Vagina (tissue), 2 donors: Measurements from ENCODE around the gene PRKCE. TPM values are rescaled to one million over a fixed set of nuclear protein-coding genes. Genes with fewer than 3 reads are reported as not detected.

ENCODE experiments used
- DNase-seq, 2 donors: peaks; one replicate each; pipeline ENCODE4 v3.0.0-alpha.2; 2017; ENCODE audit errors: extremely low spot score in 2 of 2
- H3K27ac ChIP-seq: fragments of 200-600 bp; sonication (generic); one replicate; pipeline ENCODE4 v1.5.1; 2019
- H3K27me3 ChIP-seq: fragments of 200-600 bp; sonication (generic); one replicate; pipeline ENCODE4 v1.5.1; 2019
- H3K36me3 ChIP-seq, 2 donors: fragments of 200-600 bp; sonication (generic); one replicate each; pipeline ENCODE4 v1.5.1; 2017 to 2019
- H3K4me1 ChIP-seq: fragments of 200-600 bp; sonication (generic); one replicate; pipeline ENCODE4 v1.5.1; 2019
- H3K4me3 ChIP-seq, 2 donors: fragments of 200-600 bp; sonication (generic); 1 replicate in 1 of 2; 2 replicates in 1 of 2; pipeline ENCODE4 v1.5.1; 2016 to 2019
- H3K9me3 ChIP-seq: fragments of 200-600 bp; sonication (generic); one replicate; pipeline ENCODE4 v1.5.1; 2019
- CTCF ChIP-seq, 3 experiments: fragments of 450-650 bp in 2 of 3; fragments of 200-600 bp in 1 of 3; sonication (generic) in 1 of 3; IDR thresholded peaks; one replicate each; pipeline ENCODE4 v1.5.1; 2017 to 2019; ENCODE audit warnings: antibody characterized with exemption in 3 of 3, mild to moderate bottlenecking in 2 of 3, moderate library complexity in 2 of 3
- POLR2A ChIP-seq, 2 donors: fragments of 450-650 bp; IDR thresholded peaks; one replicate each; pipeline ENCODE4 v1.6.1; 2017; ENCODE audit warnings: antibody characterized with exemption in 2 of 2, mild to moderate bottlenecking in 2 of 2, moderate library complexity in 2 of 2
- POLR2AphosphoS5 ChIP-seq, 2 donors: sonication (generic); formaldehyde crosslinking; IDR thresholded peaks; one replicate each; pipeline ENCODE4 v1.9.0; 2017; ENCODE audit warnings: antibody characterized with exemption in 2 of 2, mild to moderate bottlenecking in 2 of 2, low read depth in 1 of 2; ENCODE audit not compliant: insufficient read depth in 1 of 2
- intact Hi-C: fragments of 100-400 bp; cut with DNase I; formaldehyde crosslinking; loops from one replicate; pipeline ENCODE4 v1.15.1; 2023
- total RNA-seq: library from RNA; depleted of rRNA; stranded (reverse); fragments of >200 nt; gene quantifications from one replicate; pipeline ENCODE4 v1.2.3, GENCODE V29; 2016

PRKCE gene
- total RNA-seq, 1 donor from 2014 or later: 11.8 TPM

- peak in 1 of 2 donors; percentile 92 for DNase-seq
- intact Hi-C loops: no loop called here
- H3K27ac ChIP-seq: peak overlapping the region; percentile 100
- peaks cover 33% of the 10 kb centered on the region for H3K4me1 ChIP-seq
- no peaks in the 10 kb centered on the region for H3K36me3 ChIP-seq
- peak; percentile 56 to 71 for TF ChIP-seq POLR2AphosphoS5 (IDR thresholded peaks at IDR 0.05; ENCODE audit: insufficient read depth in 1 of 2, low read depth in 1 of 2)
- TF ChIP-seq POLR2A (IDR thresholded peaks at IDR 0.05): peak in 1 of 2 donors; percentile 4
- TF ChIP-seq CTCF (IDR thresholded peaks at IDR 0.05): no peak
- no peaks in the 10 kb centered on the region for H3K9me3 ChIP-seq
- no peaks in the 10 kb centered on the region for H3K27me3 ChIP-seq
- H3K4me3 ChIP-seq: peak overlapping the region; percentile 73 to 97
Measured at GRCh38 chr2:45649858-45650811, 1.3 kb upstream of the PRKCE start.

GRCh38 chr2:45650851-45651414, 542 bp upstream of the PRKCE start:
- no peaks in the 10 kb centered on the region for H3K36me3 ChIP-seq
- H3K9me3 ChIP-seq: no peaks in the 10 kb centered on the region
- TF ChIP-seq POLR2A (IDR thresholded peaks at IDR 0.05) (peak in 1 of 2 donors; percentile 95), CTCF (IDR thresholded peaks at IDR 0.05) (peak in 2 of 3 experiments; percentile 24 to 28), POLR2AphosphoS5 (IDR thresholded peaks at IDR 0.05; ENCODE audit: insufficient read depth in 1 of 2, low read depth in 1 of 2) (peak; percentile 69 to 83)
- peak overlapping the region; percentile 73 to 97 for H3K4me3 ChIP-seq
- H3K27ac ChIP-seq: peak overlapping the region; percentile 100
- H3K4me1 ChIP-seq: peaks cover 33% of the 10 kb centered on the region
- intact Hi-C loops: no loop called here
- no peaks in the 10 kb centered on the region for H3K27me3 ChIP-seq
- peak in 1 of 2 donors; percentile 98 for DNase-seq

- Histone ChIP-seq H3K27ac (peak overlapping the region; percentile 100), H3K4me1 (peaks cover 33% of the 10 kb centered on the region), H3K4me3 (peak overlapping the region; percentile 73 to 97), H3K9me3 (no peaks in the 10 kb centered on the region), H3K27me3 (no peaks in the 10 kb centered on the region), H3K36me3 (no peaks in the 10 kb centered on the region)
- intact Hi-C loops: no loop called here
- TF ChIP-seq POLR2AphosphoS5 (IDR thresholded peaks at IDR 0.05; ENCODE audit: insufficient read depth in 1 of 2, low read depth in 1 of 2) (no peak), POLR2A (IDR thresholded peaks at IDR 0.05) (no peak), CTCF (IDR thresholded peaks at IDR 0.05) (no peak)
- no peak for DNase-seq
Measured at GRCh38 chr2:45652090-45653031, 886 bp downstream of the PRKCE start.

DNA sequence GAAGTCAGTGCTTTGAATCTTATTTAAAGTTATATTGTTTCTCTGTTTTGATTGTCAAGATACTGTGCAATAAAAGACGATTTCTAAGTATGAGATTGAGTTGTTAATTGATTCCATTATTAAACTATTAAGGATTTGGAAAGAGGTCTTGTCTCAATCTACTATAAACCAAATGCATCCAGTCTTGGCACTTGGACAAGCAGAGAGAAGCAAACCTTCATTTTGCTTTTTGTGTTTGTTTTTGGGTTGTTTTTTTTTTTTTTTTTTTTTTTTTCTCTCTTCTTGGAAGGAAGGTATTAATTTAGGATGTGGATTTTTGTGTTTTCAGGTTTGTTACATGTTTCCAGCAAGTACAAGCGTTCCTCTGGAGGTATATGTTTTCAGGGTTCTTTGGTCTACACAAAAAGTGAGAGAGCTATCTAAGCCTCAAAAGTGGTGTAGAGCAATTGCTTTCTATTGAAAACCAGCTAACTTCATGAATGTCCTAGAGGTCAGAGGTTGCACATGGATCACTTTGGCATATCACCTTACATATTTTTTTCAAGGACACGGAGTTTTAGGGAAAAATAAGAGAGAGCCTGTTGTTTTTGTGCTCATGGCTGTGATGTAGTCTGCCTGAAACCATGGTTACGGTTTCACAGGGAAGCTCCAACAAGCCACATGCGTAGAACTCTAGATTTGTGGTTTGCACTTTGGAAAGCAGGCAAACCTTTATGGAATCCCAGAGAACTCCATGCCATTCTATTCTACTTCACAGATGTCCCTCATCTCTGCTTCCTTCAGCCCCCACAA, 1.8 kb downstream of the PRKCE start:
- DNase-seq: no peak
- no peaks in the 10 kb centered on the region for H3K36me3 ChIP-seq
- H3K4me1 ChIP-seq: peaks cover 33% of the 10 kb centered on the region
- intact Hi-C loops: no loop called here
- no peaks in the 10 kb centered on the region for H3K27me3 ChIP-seq
- H3K27ac ChIP-seq: peak overlapping the region; percentile 100
- TF ChIP-seq POLR2AphosphoS5 (IDR thresholded peaks at IDR 0.05; ENCODE audit: insufficient read depth in 1 of 2, low read depth in 1 of 2): no peak
- TF ChIP-seq CTCF (IDR thresholded peaks at IDR 0.05): no peak
- no peak for TF ChIP-seq POLR2A (IDR thresholded peaks at IDR 0.05)
- H3K4me3 ChIP-seq: peak overlapping the region; percentile 73 to 97
- H3K9me3 ChIP-seq: no peaks in the 10 kb centered on the region
